ENCODE measurements around the gene ADAM19. TPM values are rescaled to one million over a fixed set of nuclear protein-coding genes. Genes with fewer than 3 reads are reported as not detected.

Gene ADAM19
- total and polyA plus RNA-seq, 12 donors, result 5.5 to 49.6 (median 18.2) TPM

- H3K4me3 ChIP-seq, result no peak overlapping the region
- peak overlapping the region in 1 of 10 donors; percentile 20 for H3K27ac ChIP-seq
- intact Hi-C loops (cut with DNase I), result no loop called here
- H3K9me3 ChIP-seq, result no peaks in the 10 kb centered on the region
- 75 to 77% methylated on average over 7 of the region's 7 CpGs for WGBS, 2 donors
- H3K4me1 ChIP-seq, result peaks cover 0 to 53% (median 0%) of the 10 kb centered on the region in 9 donors
- H3K27me3 ChIP-seq, result no peaks in the 10 kb centered on the region
- H3K36me3 ChIP-seq, result no peaks in the 10 kb centered on the region
- DNase-seq (no peak), ATAC-seq (no peak)
- no peak for TF ChIP-seq CTCF (IDR thresholded peaks at IDR 0.05)
Observed at GRCh38 chr5:157607371-157608161, 32.0 kb upstream of the ADAM19 start.

- Histone ChIP-seq H3K36me3 (no peaks in the 10 kb centered on the region), H3K4me1 (peaks cover 0 to 49% (median 0%) of the 10 kb centered on the region in 9 donors), H3K27me3 (no peaks in the 10 kb centered on the region), H3K9me3 (no peaks in the 10 kb centered on the region), H3K27ac (no peak overlapping the region), H3K4me3 (no peak overlapping the region)
- intact Hi-C loops (cut with DNase I), result no loop called here
- DNase-seq, result no peak
- WGBS, 2 donors, result 97 to 98% methylated on average over 2 of the region's 2 CpGs
- ATAC-seq, result no peak
- no peak for TF ChIP-seq CTCF (IDR thresholded peaks at IDR 0.05)
Observed at GRCh38 chr5:157606046-157606445, 30.5 kb upstream of the ADAM19 start.

GRCh38 chr5:157603333-157604190, 28.0 kb upstream of the ADAM19 start:
- no peaks in the 10 kb centered on the region for H3K27me3 ChIP-seq
- DNase-seq, result no peak
- H3K9me3 ChIP-seq, result peaks cover 0 to 3% (median 0%) of the 10 kb centered on the region in 11 donors
- H3K27ac ChIP-seq, result peak overlapping the region in 1 of 10 donors; percentile 18
- no peaks in the 10 kb centered on the region for H3K36me3 ChIP-seq
- H3K4me3 ChIP-seq, result no peak overlapping the region
- peak in 5 of 8 donors; percentile 25 to 57 (median 49) for ATAC-seq
- TF ChIP-seq CTCF (IDR thresholded peaks at IDR 0.05), result no peak
- intact Hi-C loops (cut with DNase I), result no loop called here
- peaks cover 0 to 41% (median 0%) of the 10 kb centered on the region in 9 donors for H3K4me1 ChIP-seq
- 82 to 87% methylated on average over 12 of the region's 12 CpGs for WGBS, 2 donors

GRCh38 chr5:157602505-157602904, 26.9 kb upstream of the ADAM19 start:
- no peak for DNase-seq

More at GRCh38 chr5:157602505-157602904, 26.9 kb upstream of the ADAM19 start:
- WGBS, 2 donors, result 87 to 91% methylated on average over 4 of the region's 4 CpGs
- H3K9me3 ChIP-seq, result peaks cover 0 to 4% (median 0%) of the 10 kb centered on the region in 11 donors
- peak overlapping the region in 1 of 10 donors; percentile 17 for H3K27ac ChIP-seq
- no peaks in the 10 kb centered on the region for H3K36me3 ChIP-seq
- ATAC-seq, result no peak
- H3K4me3 ChIP-seq, result no peak overlapping the region
- peaks cover 0 to 40% (median 0%) of the 10 kb centered on the region in 9 donors for H3K4me1 ChIP-seq
- TF ChIP-seq CTCF (IDR thresholded peaks at IDR 0.05), result no peak
- no peaks in the 10 kb centered on the region for H3K27me3 ChIP-seq
- intact Hi-C loops (cut with DNase I), result no loop called here
